Measurements from ENCODE around the gene SMG5.

SMG5 gene

GRCh38 chr1:156214024-156214748 is 68.4 kb downstream of the SMG5 start:
- peak; percentile 21 for DNase-seq (ENCODE audit: low spot score)

GRCh38 chr1:156213644-156213966 is 69.0 kb downstream of the SMG5 start:
- no peak for DNase-seq (ENCODE audit: low spot score)

- peak; percentile 96 for DNase-seq (ENCODE audit: low spot score)
These were observed 69.6 kb downstream of the SMG5 start, which contains the start of gene PMF1 for GRCh38 chr1:156212833-156213643. Gene PMF1, plus strand, starts transcription at chr1:156213007. Its CDS starts 9 bp downstream, at chr1:156213016.

GRCh38 chr1:156212130-156212529 is 70.5 kb downstream of the SMG5 start:
- DNase-seq (ENCODE audit: low spot score) = no peak

GRCh38 chr1:156211243-156211642 is 71.4 kb downstream of the SMG5 start:
- DNase-seq (ENCODE audit: low spot score) = no peak

GRCh38 chr1:156204686-156205085 is 77.9 kb downstream of the SMG5 start:
- no peak for DNase-seq (ENCODE audit: low spot score)

GRCh38 chr1:156203331-156203730 is 79.3 kb downstream of the SMG5 start:
- DNase-seq (ENCODE audit: low spot score) = no peak

- DNase-seq (ENCODE audit: low spot score) = no peak
These were observed 82.6 kb downstream of the SMG5 start for GRCh38 chr1:156200044-156200443.

Data from CD4-positive, alpha-beta T cell treated with Interleukin-6 at 100 ng/mL for 8 hours (primary cell).